ENCODE results near the gene OR51G2. TPM values are rescaled to one million over a fixed set of nuclear protein-coding genes. Genes with fewer than 3 reads are reported as not detected.

OR51G2 gene
- total and polyA plus RNA-seq, 2 experiments from 2014 or later = not detected

DNA sequence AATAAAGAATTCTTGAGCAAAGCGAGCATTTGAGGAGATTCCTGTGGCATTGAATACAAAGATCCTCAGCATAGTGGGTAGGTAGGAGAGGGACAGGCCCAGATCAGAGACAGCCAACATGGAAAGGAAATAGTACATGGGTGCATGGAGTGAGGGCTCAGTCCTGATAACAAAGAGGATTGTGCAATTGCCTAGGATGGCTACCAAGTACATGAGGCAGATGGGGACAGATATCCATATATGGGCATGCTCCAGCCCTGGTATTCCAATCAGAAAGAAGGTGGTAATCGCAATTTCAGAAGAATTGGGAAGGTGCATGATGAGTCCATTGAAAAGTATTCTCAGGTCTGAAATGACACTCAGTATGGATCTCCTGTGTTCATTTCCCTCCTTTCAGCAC is 28.9 kb downstream of the OR51G2 start:
- Histone ChIP-seq H3K79me2 (ENCODE audit: insufficient read depth) (no peaks in the 10 kb centered on the region), H3K4me3 (no peak overlapping the region), H3F3A (ENCODE audit: insufficient read depth) (peaks cover 12% of the 10 kb centered on the region), H3K9me3 (ENCODE audit: low read depth) (no peaks in the 10 kb centered on the region), H3K4me1 (ENCODE audit: insufficient read depth) (no peaks in the 10 kb centered on the region), H3K27me3 (replicated peaks; ENCODE audit: insufficient read depth) (no peaks in the 10 kb centered on the region), H4K20me1 (ENCODE audit: insufficient read depth) (no peaks in the 10 kb centered on the region), H3K9ac (no peak overlapping the region), H3K9me2 (ENCODE audit: insufficient read depth) (peaks cover 4% of the 10 kb centered on the region; the same call in 1 of the 2 replicates), H3K36me3 (ENCODE audit: low read depth) (no peaks in the 10 kb centered on the region), H2AFZ (no peak overlapping the region), H3K27ac (no peak overlapping the region), H3K4me2 (ENCODE audit: unreplicated experiment) (no peak overlapping the region)
- WGBS, 2 experiments (ENCODE audit: low coverage in 1 of 2, low lambda C conversion rate in 2 of 2, missing lambda C conversion rate in 2 of 2) = 35 to 36% methylated on average over 2 of the region's 2 CpGs
- in situ Hi-C loops (cut with MboI) = no loop called here
- TF ChIP-seq EZH2phosphoT487 (IDR thresholded peaks at IDR 0.05; ENCODE audit: insufficient read depth, low read depth) (no peak), EZH2 (IDR thresholded peaks at IDR 0.05; ENCODE audit: insufficient read depth, poor library complexity, severe bottlenecking) (no peak)
- DNase-seq = no peak

- Histone ChIP-seq H3K9ac (no peak overlapping the region), H3K79me2 (ENCODE audit: insufficient read depth) (no peaks in the 10 kb centered on the region), H3K9me2 (ENCODE audit: insufficient read depth) (peaks cover 4% of the 10 kb centered on the region; the same call in 1 of the 2 replicates), H2AFZ (no peak overlapping the region), H3K4me1 (ENCODE audit: insufficient read depth) (no peaks in the 10 kb centered on the region), H3K4me2 (ENCODE audit: unreplicated experiment) (no peak overlapping the region), H3F3A (ENCODE audit: insufficient read depth) (peaks cover 12% of the 10 kb centered on the region), H3K9me3 (ENCODE audit: low read depth) (no peaks in the 10 kb centered on the region), H3K27ac (no peak overlapping the region), H4K20me1 (ENCODE audit: insufficient read depth) (no peaks in the 10 kb centered on the region), H3K27me3 (replicated peaks; ENCODE audit: insufficient read depth) (no peaks in the 10 kb centered on the region; the same call in 1 of the 2 replicates), H3K36me3 (ENCODE audit: low read depth) (no peaks in the 10 kb centered on the region), H3K4me3 (no peak overlapping the region)
- DNase-seq = no peak
- 0% methylated on average over 1 of the region's 1 CpG for WGBS, 2 experiments (ENCODE audit: low coverage in 1 of 2, low lambda C conversion rate in 2 of 2, missing lambda C conversion rate in 2 of 2)
- TF ChIP-seq EZH2phosphoT487 (IDR thresholded peaks at IDR 0.05; ENCODE audit: insufficient read depth, low read depth) (no peak), EZH2 (IDR thresholded peaks at IDR 0.05; ENCODE audit: insufficient read depth, poor library complexity, severe bottlenecking) (no peak)
- in situ Hi-C loops (cut with MboI) = no loop called here
Observed at GRCh38 chr11:4887591-4887990, 31.6 kb downstream of the OR51G2 start.

- H3K4me3 ChIP-seq = no peak overlapping the region
- TF ChIP-seq EZH2 (IDR thresholded peaks at IDR 0.05; ENCODE audit: insufficient read depth, poor library complexity, severe bottlenecking) (no peak), EZH2phosphoT487 (IDR thresholded peaks at IDR 0.05; ENCODE audit: insufficient read depth, low read depth) (no peak)
- no peak for DNase-seq
- H3K79me2 ChIP-seq (ENCODE audit: insufficient read depth) = no peaks in the 10 kb centered on the region
- H3K27me3 ChIP-seq (replicated peaks; ENCODE audit: insufficient read depth) = no peaks in the 10 kb centered on the region; the same call in 1 of the 2 replicates
- H3K9ac ChIP-seq = no peak overlapping the region
- H3K36me3 ChIP-seq (ENCODE audit: low read depth) = no peaks in the 10 kb centered on the region
- H3K9me2 ChIP-seq (ENCODE audit: insufficient read depth) = peaks cover 4% of the 10 kb centered on the region; the same call in 1 of the 2 replicates
- H4K20me1 ChIP-seq (ENCODE audit: insufficient read depth) = no peaks in the 10 kb centered on the region
- no peak overlapping the region for H2AFZ ChIP-seq
- no peak overlapping the region for H3K4me2 ChIP-seq (ENCODE audit: unreplicated experiment)
- in situ Hi-C loops (cut with MboI) = no loop called here
- no peaks in the 10 kb centered on the region for H3K9me3 ChIP-seq (ENCODE audit: low read depth)
- 35 to 52% methylated on average over 3 of the region's 3 CpGs for WGBS, 2 experiments (ENCODE audit: low coverage in 1 of 2, low lambda C conversion rate in 2 of 2, missing lambda C conversion rate in 2 of 2)
- H3K4me1 ChIP-seq (ENCODE audit: insufficient read depth) = no peaks in the 10 kb centered on the region
- no peaks in the 10 kb centered on the region for H3F3A ChIP-seq (ENCODE audit: insufficient read depth)
- H3K27ac ChIP-seq = no peak overlapping the region
Observed at GRCh38 chr11:4886186-4886585, 33.0 kb downstream of the OR51G2 start.

GRCh38 chr11:4884361-4884760 is 34.8 kb downstream of the OR51G2 start:
- H4K20me1 ChIP-seq (ENCODE audit: insufficient read depth) = no peaks in the 10 kb centered on the region
- no peak overlapping the region for H2AFZ ChIP-seq
- no peaks in the 10 kb centered on the region for H3K9me3 ChIP-seq (ENCODE audit: low read depth)
- H3K4me2 ChIP-seq (ENCODE audit: unreplicated experiment) = no peak overlapping the region
- no peaks in the 10 kb centered on the region; the same call in 1 of the 2 replicates for H3K9me2 ChIP-seq (ENCODE audit: insufficient read depth)
- no peak overlapping the region for H3K4me3 ChIP-seq
- in situ Hi-C loops (cut with MboI) = no loop called here
- H3K4me1 ChIP-seq (ENCODE audit: insufficient read depth) = no peaks in the 10 kb centered on the region
- H3K27me3 ChIP-seq (replicated peaks; ENCODE audit: insufficient read depth) = no peaks in the 10 kb centered on the region; the same call in 1 of the 2 replicates
- TF ChIP-seq EZH2phosphoT487 (IDR thresholded peaks at IDR 0.05; ENCODE audit: insufficient read depth, low read depth) (no peak), EZH2 (IDR thresholded peaks at IDR 0.05; ENCODE audit: insufficient read depth, poor library complexity, severe bottlenecking) (no peak)
- DNase-seq = no peak
- H3K36me3 ChIP-seq (ENCODE audit: low read depth) = no peaks in the 10 kb centered on the region
- H3K79me2 ChIP-seq (ENCODE audit: insufficient read depth) = no peaks in the 10 kb centered on the region
- no peak overlapping the region for H3K27ac ChIP-seq
- H3K9ac ChIP-seq = no peak overlapping the region
- H3F3A ChIP-seq (ENCODE audit: insufficient read depth) = no peaks in the 10 kb centered on the region
- 18 to 22% methylated on average over 3 of the region's 3 CpGs for WGBS, 2 experiments (ENCODE audit: low coverage in 1 of 2, low lambda C conversion rate in 2 of 2, missing lambda C conversion rate in 2 of 2)

DNA sequence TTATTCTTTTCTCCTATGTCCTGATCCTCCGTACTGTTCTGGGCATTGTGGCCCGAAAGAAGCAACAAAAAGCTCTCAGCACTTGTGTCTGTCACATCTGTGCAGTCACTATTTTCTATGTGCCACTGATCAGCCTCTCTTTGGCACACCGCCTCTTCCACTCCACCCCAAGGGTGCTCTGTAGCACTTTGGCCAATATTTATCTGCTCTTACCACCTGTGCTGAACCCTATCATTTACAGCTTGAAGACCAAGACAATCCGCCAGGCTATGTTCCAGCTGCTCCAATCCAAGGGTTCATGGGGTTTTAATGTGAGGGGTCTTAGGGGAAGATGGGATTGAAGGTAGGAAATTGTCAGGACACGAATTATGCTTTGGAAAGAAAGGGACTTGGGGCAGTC is 36.6 kb downstream of the OR51G2 start:
- H3F3A ChIP-seq (ENCODE audit: insufficient read depth) = no peaks in the 10 kb centered on the region
- H3K9me3 ChIP-seq (ENCODE audit: low read depth) = no peaks in the 10 kb centered on the region
- H3K9me2 ChIP-seq (ENCODE audit: insufficient read depth) = no peaks in the 10 kb centered on the region; the same call in 1 of the 2 replicates
- H4K20me1 ChIP-seq (ENCODE audit: insufficient read depth) = no peaks in the 10 kb centered on the region
- no peak overlapping the region for H3K27ac ChIP-seq
- no peak overlapping the region for H3K4me2 ChIP-seq (ENCODE audit: unreplicated experiment)
- no peak for DNase-seq
- 20 to 25% methylated on average over 5 of the region's 5 CpGs for WGBS, 2 experiments (ENCODE audit: low coverage in 1 of 2, low lambda C conversion rate in 2 of 2, missing lambda C conversion rate in 2 of 2)
- H3K36me3 ChIP-seq (ENCODE audit: low read depth) = no peaks in the 10 kb centered on the region
- H3K9ac ChIP-seq = no peak overlapping the region
- no peaks in the 10 kb centered on the region; the same call in 1 of the 2 replicates for H3K27me3 ChIP-seq (replicated peaks; ENCODE audit: insufficient read depth)
- in situ Hi-C loops (cut with MboI) = no loop called here
- H3K4me3 ChIP-seq = no peak overlapping the region
- no peaks in the 10 kb centered on the region for H3K79me2 ChIP-seq (ENCODE audit: insufficient read depth)
- H2AFZ ChIP-seq = no peak overlapping the region
- no peaks in the 10 kb centered on the region for H3K4me1 ChIP-seq (ENCODE audit: insufficient read depth)
- TF ChIP-seq EZH2phosphoT487 (IDR thresholded peaks at IDR 0.05; ENCODE audit: insufficient read depth, low read depth) (no peak), EZH2 (IDR thresholded peaks at IDR 0.05; ENCODE audit: insufficient read depth, poor library complexity, severe bottlenecking) (no peak)

All from GM23248 (cell line).